HepG2 (cell line): Measurements from ENCODE around the gene TMBIM6. TPM values are rescaled to one million over a fixed set of nuclear protein-coding genes. Genes with fewer than 3 reads are reported as not detected.

Experiments
- EED ChIP-seq: sonication (generic); formaldehyde crosslinking; IDR thresholded peaks from 2 replicates; pipeline ENCODE4 v1.5.0; 2020; ENCODE audit warnings: mild to moderate bottlenecking, missing genetic modification reagents
- KDM3A ChIP-seq: IDR thresholded peaks from 2 replicates; pipeline ENCODE4 v1.6.1; 2018; ENCODE audit warnings: low read depth, missing compliant biosample characterization
- SETDB1 ChIP-seq: sonication (generic); formaldehyde crosslinking; IDR thresholded peaks from 2 replicates; pipeline ENCODE4 v1.5.1; 2020; ENCODE audit warnings: missing genetic modification reagents, mild to moderate bottlenecking, borderline replicate concordance
- TOE1 ChIP-seq: sonication (generic); formaldehyde crosslinking; IDR thresholded peaks from 2 replicates; pipeline ENCODE4 v1.4.0; 2020; ENCODE audit warnings: mild to moderate bottlenecking, missing genetic modification reagents
- ZFYVE20 ChIP-seq: sonication (generic); formaldehyde crosslinking; IDR thresholded peaks from 2 replicates; pipeline ENCODE4 v1.8.0; 2023; ENCODE audit warnings: low read depth, mild to moderate bottlenecking, moderate library complexity, missing genetic modification reagents, borderline replicate concordance
- ZNF207 ChIP-seq: fragments of 450-650 bp; IDR thresholded peaks from 2 replicates; pipeline ENCODE4 v1.6.1; 2016; ENCODE audit warnings: antibody characterized with exemption, borderline replicate concordance
- ZNF563 ChIP-seq: sonication (generic); formaldehyde crosslinking; IDR thresholded peaks from 2 replicates; pipeline ENCODE4 v1.8.0; 2022; ENCODE audit warnings: mild to moderate bottlenecking, moderate library complexity, missing genetic modification reagents
- ZNF615 ChIP-seq: sonication (generic); formaldehyde crosslinking; IDR thresholded peaks from 2 replicates; pipeline ENCODE4 v1.5.0; 2020; ENCODE audit warnings: mild to moderate bottlenecking, missing genetic modification reagents, borderline replicate concordance
- ZNF670 ChIP-seq: sonication (generic); formaldehyde crosslinking; IDR thresholded peaks from 2 replicates; pipeline ENCODE4 v1.8.0; 2022; ENCODE audit warnings: mild to moderate bottlenecking, missing genetic modification reagents, borderline replicate concordance
- ZNF7 ChIP-seq: IDR thresholded peaks from 2 replicates; pipeline ENCODE4 v1.6.1; 2016; ENCODE audit warnings: missing biosample characterization, missing genetic modification reagents
- ZSCAN12 ChIP-seq: sonication (generic); formaldehyde crosslinking; IDR thresholded peaks from 2 replicates; pipeline ENCODE4 v1.9.0; 2021; ENCODE audit warnings: mild to moderate bottlenecking, missing genetic modification reagents
- ZSCAN20 ChIP-seq: sonication (generic); formaldehyde crosslinking; IDR thresholded peaks from 2 replicates; pipeline ENCODE4 v1.4.0; 2020; ENCODE audit warnings: missing genetic modification reagents, mild to moderate bottlenecking, borderline replicate concordance
- polyA plus RNA-seq, 8 experiments: library from polyadenylated mRNA; depleted of rRNA in 3 of 8; stranded (reverse) in 7 of 8; unstranded in 1 of 8; fragments of >200 nt; fragmentation: Illumina TruSeq in 4 of 8; extraction: Trizol in 4 of 8; gene quantifications; 2 replicates each; pipeline versions ENCODE4 v1.2.1 to v1.2.3, GENCODE V29; 2011 to 2016; ENCODE audit warnings: low read depth in 4 of 8, missing spikeins in 1 of 8, mixed read lengths in 1 of 8; ENCODE audit not compliant: insufficient read depth in 1 of 8
- total RNA-seq, 5 experiments: library from RNA; depleted of rRNA; stranded (reverse); fragments of >200 nt; fragmentation: Illumina TruSeq; extraction: Trizol; gene quantifications; 2 replicates each; pipeline ENCODE4 v1.2.3, GENCODE V29; 2016; ENCODE audit warnings: low read depth in 1 of 5
- TF ChIP-seq, protein P1 (sequence below): sonication (generic); formaldehyde crosslinking; IDR thresholded peaks from 2 replicates; pipeline ENCODE4; 2020; ENCODE audit warnings: missing genetic modification reagents, mild to moderate bottlenecking, borderline replicate concordance
- TF ChIP-seq, protein P2 (sequence below): sonication (generic); formaldehyde crosslinking; IDR thresholded peaks from 2 replicates; pipeline ENCODE4 v1.9.0; 2021; ENCODE audit warnings: missing genetic modification reagents, borderline replicate concordance

The TMBIM6 gene
- total and polyA plus RNA-seq, 2 of the 13 experiments (the other 11 are each of a cell fraction or from before 2014, with no cell fraction given), result 412 to 468 TPM

DNA sequence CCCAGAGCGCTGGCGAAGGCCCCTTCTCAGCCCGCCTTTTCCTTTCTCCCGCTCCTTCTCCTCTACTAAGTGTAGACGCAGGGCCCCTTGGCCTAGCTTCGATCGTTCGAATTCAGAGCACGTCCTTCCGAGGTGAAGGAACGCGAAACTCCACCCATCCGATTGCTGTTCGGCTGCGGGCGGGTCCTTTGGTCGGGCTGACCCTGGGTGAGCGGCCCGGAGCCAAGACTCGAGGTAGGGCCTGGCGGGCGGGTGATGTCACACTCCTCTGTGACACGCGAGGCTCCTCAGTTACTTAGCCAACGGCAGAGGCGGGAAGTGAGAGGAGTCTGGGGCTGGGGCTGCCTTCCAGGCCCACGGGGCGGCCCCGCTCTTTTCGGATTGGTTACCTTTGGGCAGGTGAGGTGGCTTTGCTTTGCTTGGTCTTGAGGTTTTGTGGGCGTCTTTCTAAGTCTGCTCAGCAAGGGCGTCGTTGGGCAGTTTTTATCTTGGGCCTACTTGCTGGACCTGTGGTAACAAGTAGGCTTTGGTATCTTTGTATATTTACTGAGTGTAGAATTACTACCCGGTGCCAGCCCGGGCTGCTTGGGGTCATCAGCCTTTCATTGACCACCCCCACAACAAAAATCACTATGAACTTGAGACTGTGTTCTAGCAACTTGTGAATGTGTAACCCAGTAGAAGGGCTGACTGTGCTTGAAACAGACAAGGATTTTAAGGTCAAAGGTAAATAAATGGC, 694 bp downstream of the TMBIM6 start (continued):
- no peak for TF ChIP-seq ZNF7 (CRISPR knock-in tag)
- TF ChIP-seq, protein P1, sequence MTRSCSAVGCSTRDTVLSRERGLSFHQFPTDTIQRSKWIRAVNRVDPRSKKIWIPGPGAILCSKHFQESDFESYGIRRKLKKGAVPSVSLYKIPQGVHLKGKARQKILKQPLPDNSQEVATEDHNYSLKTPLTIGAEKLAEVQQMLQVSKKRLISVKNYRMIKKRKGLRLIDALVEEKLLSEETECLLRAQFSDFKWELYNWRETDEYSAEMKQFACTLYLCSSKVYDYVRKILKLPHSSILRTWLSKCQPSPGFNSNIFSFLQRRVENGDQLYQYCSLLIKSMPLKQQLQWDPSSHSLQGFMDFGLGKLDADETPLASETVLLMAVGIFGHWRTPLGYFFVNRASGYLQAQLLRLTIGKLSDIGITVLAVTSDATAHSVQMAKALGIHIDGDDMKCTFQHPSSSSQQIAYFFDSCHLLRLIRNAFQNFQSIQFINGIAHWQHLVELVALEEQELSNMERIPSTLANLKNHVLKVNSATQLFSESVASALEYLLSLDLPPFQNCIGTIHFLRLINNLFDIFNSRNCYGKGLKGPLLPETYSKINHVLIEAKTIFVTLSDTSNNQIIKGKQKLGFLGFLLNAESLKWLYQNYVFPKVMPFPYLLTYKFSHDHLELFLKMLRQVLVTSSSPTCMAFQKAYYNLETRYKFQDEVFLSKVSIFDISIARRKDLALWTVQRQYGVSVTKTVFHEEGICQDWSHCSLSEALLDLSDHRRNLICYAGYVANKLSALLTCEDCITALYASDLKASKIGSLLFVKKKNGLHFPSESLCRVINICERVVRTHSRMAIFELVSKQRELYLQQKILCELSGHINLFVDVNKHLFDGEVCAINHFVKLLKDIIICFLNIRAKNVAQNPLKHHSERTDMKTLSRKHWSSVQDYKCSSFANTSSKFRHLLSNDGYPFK (CRISPR knock-in tag), result no peak
- 0 out of 2 replicates have a peak, but pooled peaks have one; percentile 66 for TF ChIP-seq ZNF670 (CRISPR knock-in tag)
- TF ChIP-seq SETDB1 (CRISPR knock-in tag), result no peak
- no peak for TF ChIP-seq ZSCAN12
- TF ChIP-seq ZFYVE20, result no peak
- TF ChIP-seq ZNF207, result no peak
- TF ChIP-seq TOE1 (CRISPR knock-in tag), result no peak
- TF ChIP-seq ZNF563 (CRISPR knock-in tag), result peak; percentile 42; the same call in 1 of the 2 replicates
- no peak for TF ChIP-seq ZNF615 (CRISPR knock-in tag)
- TF ChIP-seq, protein P2, sequence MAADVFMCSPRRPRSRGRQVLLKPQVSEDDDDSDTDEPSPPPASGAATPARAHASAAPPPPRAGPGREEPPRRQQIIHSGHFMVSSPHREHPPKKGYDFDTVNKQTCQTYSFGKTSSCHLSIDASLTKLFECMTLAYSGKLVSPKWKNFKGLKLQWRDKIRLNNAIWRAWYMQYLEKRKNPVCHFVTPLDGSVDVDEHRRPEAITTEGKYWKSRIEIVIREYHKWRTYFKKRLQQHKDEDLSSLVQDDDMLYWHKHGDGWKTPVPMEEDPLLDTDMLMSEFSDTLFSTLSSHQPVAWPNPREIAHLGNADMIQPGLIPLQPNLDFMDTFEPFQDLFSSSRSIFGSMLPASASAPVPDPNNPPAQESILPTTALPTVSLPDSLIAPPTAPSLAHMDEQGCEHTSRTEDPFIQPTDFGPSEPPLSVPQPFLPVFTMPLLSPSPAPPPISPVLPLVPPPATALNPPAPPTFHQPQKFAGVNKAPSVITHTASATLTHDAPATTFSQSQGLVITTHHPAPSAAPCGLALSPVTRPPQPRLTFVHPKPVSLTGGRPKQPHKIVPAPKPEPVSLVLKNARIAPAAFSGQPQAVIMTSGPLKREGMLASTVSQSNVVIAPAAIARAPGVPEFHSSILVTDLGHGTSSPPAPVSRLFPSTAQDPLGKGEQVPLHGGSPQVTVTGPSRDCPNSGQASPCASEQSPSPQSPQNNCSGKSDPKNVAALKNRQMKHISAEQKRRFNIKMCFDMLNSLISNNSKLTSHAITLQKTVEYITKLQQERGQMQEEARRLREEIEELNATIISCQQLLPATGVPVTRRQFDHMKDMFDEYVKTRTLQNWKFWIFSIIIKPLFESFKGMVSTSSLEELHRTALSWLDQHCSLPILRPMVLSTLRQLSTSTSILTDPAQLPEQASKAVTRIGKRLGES, result no peak
- TF ChIP-seq KDM3A (CRISPR knock-in tag), result no peak
- TF ChIP-seq EED (CRISPR knock-in tag), result no peak
- TF ChIP-seq ZSCAN20 (CRISPR knock-in tag), result no peak
